SK-N-SH (cell line): Measurements from ENCODE around the gene KCNK6. TPM values are rescaled to one million over a fixed set of nuclear protein-coding genes. Genes with fewer than 3 reads are reported as not detected.
A peak's percentile ranks its signal among the peaks of the same experiment; 100 is the strongest.

ENCODE experiments used
- CTCF ChIA-PET: fragments of 300-600, 350-600 bp; formaldehyde crosslinking; extraction: SDS; loops from one replicate; lab custom pipeline; 2021; lab: Yijun Ruan, JAX
- POLR2A ChIA-PET: fragments of 350-600 bp; sonication (Branson Sonifier 250); formaldehyde crosslinking; extraction: SDS; loops from one replicate; lab custom pipeline; 2020; ENCODE audit warnings: antibody characterized with exemption, inconsistent platforms; lab: Yijun Ruan, JAX
- DNase-seq: peaks from one replicate; pipeline ENCODE4 v3.0.0; 2012
- H2AFZ ChIP-seq: fragments of 200-600 bp; sonication (generic); 2 replicates; pipeline ENCODE4 v1.8.1; 2016; ENCODE audit warnings: antibody characterized with exemption, mild to moderate bottlenecking, low read depth
- H3F3A ChIP-seq: fragments of 200-600 bp; sonication (generic); replicated peaks from 2 replicates; pipeline ENCODE3; 2016; ENCODE audit warnings: antibody characterized with exemption, mild to moderate bottlenecking; ENCODE audit not compliant: insufficient read depth
- H3K27ac ChIP-seq, 2 experiments: fragments of 200-500 bp in 1 of 2; fragments of 200-600 bp in 1 of 2; sonication (Bioruptor generic) in 1 of 2; sonication (generic), shearing (Covaris generic) in 1 of 2; 2 replicates each; pipeline versions ENCODE4 v1.5.1 to v1.6.1; 2014 to 2016; ENCODE audit warnings: low read depth in 2 of 2, inconsistent platforms in 1 of 2, low read length in 1 of 2, mild to moderate bottlenecking in 1 of 2, mixed read lengths in 1 of 2
- H3K27me3 ChIP-seq: fragments of 200-600 bp; sonication (generic), shearing (Covaris generic); 2 replicates; pipeline ENCODE4 v1.6.1; 2016; ENCODE audit warnings: mixed run types; ENCODE audit not compliant: insufficient read depth
- H3K36me3 ChIP-seq, 2 experiments: fragments of 200-500 bp in 1 of 2; fragments of 200-600 bp in 1 of 2; sonication (Bioruptor generic) in 1 of 2; sonication (generic) in 1 of 2; replicated peaks in 1 of 2; 2 replicates each; pipeline versions ENCODE3 to v1.5.1; 2014 to 2016; ENCODE audit warnings: low read length in 1 of 2, mild to moderate bottlenecking in 1 of 2; ENCODE audit not compliant: insufficient read depth in 2 of 2, control insufficient read depth in 1 of 2
- H3K4me1 ChIP-seq, 2 experiments: fragments of 200-500 bp in 1 of 2; fragments of 200-600 bp in 1 of 2; sonication (Bioruptor generic) in 1 of 2; sonication (generic), shearing (Covaris generic) in 1 of 2; 2 replicates each; pipeline versions ENCODE4 v1.5.1 to v1.6.1; 2014 to 2016; ENCODE audit warnings: low read depth in 1 of 2, low read length in 1 of 2, mixed run types in 1 of 2; ENCODE audit not compliant: insufficient read depth in 2 of 2, control insufficient read depth in 1 of 2
- H3K4me2 ChIP-seq: fragments of 200-600 bp; sonication (generic), shearing (Covaris generic); 2 replicates; pipeline ENCODE4 v1.6.1; 2017; ENCODE audit warnings: mixed run types
- H3K4me3 ChIP-seq, 2 experiments: fragments of 200-500 bp in 1 of 2; fragments of 200-600 bp in 1 of 2; sonication (Bioruptor generic) in 1 of 2; sonication (generic), shearing (Covaris generic) in 1 of 2; 2 replicates each; pipeline versions ENCODE4 v1.5.1 to v1.8.1; 2014 to 2016; ENCODE audit warnings: low read depth in 2 of 2, inconsistent platforms in 1 of 2, low read length in 1 of 2, mild to moderate bottlenecking in 1 of 2, mixed read lengths in 1 of 2, moderate library complexity in 1 of 2
- H3K79me2 ChIP-seq: fragments of 200-600 bp; sonication (generic); 2 replicates; pipeline ENCODE4 v1.8.1; 2017; ENCODE audit warnings: mild to moderate bottlenecking; ENCODE audit not compliant: insufficient read depth
- H3K9ac ChIP-seq: fragments of 200-600 bp; sonication (generic); 2 replicates; pipeline ENCODE4 v1.6.1; 2017; ENCODE audit warnings: mixed run types
- H3K9me2 ChIP-seq: fragments of 200-600 bp; sonication (generic); 2 replicates; pipeline ENCODE4 v1.6.1; 2017; ENCODE audit warnings: mixed run types
- H3K9me3 ChIP-seq: fragments of 200-600 bp; sonication (generic); 2 replicates; pipeline ENCODE4 v1.6.1; 2017; ENCODE audit warnings: mixed run types, mild to moderate bottlenecking, moderate library complexity
- H4K20me1 ChIP-seq: fragments of 200-600 bp; sonication (generic); 2 replicates; pipeline ENCODE4 v1.6.1; 2017; ENCODE audit warnings: mild to moderate bottlenecking, mixed run types; ENCODE audit not compliant: insufficient read depth
- ELF1 ChIP-seq: IDR thresholded peaks from 2 replicates; pipeline ENCODE4 v1.4.0; 2012
- FOSL2 ChIP-seq: IDR thresholded peaks from 2 replicates; pipeline ENCODE4 v1.4.0; 2012; ENCODE audit warnings: low read depth, mild to moderate bottlenecking, moderate library complexity, borderline replicate concordance
- FOXJ3 ChIP-seq: sonication (generic); formaldehyde crosslinking; IDR thresholded peaks from 2 replicates; pipeline ENCODE4 v1.5.1; 2020; ENCODE audit warnings: mild to moderate bottlenecking, missing genetic modification reagents
- FOXM1 ChIP-seq: IDR thresholded peaks from 2 replicates; pipeline ENCODE4 v1.4.0; 2012; ENCODE audit warnings: low read depth, mild to moderate bottlenecking
- GABPA ChIP-seq: IDR thresholded peaks from 2 replicates; pipeline ENCODE4 v1.4.0; 2012; ENCODE audit warnings: low read depth, mild to moderate bottlenecking
- JUND ChIP-seq: IDR thresholded peaks from 2 replicates; pipeline ENCODE4 v1.4.0; 2012
- MAX ChIP-seq: IDR thresholded peaks from 2 replicates; pipeline ENCODE4 v1.4.0; 2012; ENCODE audit warnings: low read depth
- NFIC ChIP-seq: IDR thresholded peaks from 2 replicates; pipeline ENCODE4 v1.4.0; 2012; ENCODE audit warnings: borderline replicate concordance
- NRF1 ChIP-seq: IDR thresholded peaks from 2 replicates; pipeline ENCODE4 v1.6.1; 2012; ENCODE audit warnings: low read depth, mild to moderate bottlenecking, low read length
- POLR2AphosphoS5 ChIP-seq: IDR thresholded peaks from 2 replicates; pipeline ENCODE4 v1.6.1; 2012; ENCODE audit warnings: low read depth, low read length
- RAD21 ChIP-seq: IDR thresholded peaks from 2 replicates; pipeline ENCODE4 v1.6.1; 2012; ENCODE audit warnings: mild to moderate bottlenecking, low read length
- RCOR1 ChIP-seq: fragments of 150-350 bp; IDR thresholded peaks from 2 replicates; pipeline ENCODE4 v1.6.1; 2017; ENCODE audit warnings: antibody characterized with exemption, low read length
- RFX5 ChIP-seq: IDR thresholded peaks from 2 replicates; pipeline ENCODE4 v1.6.1; 2012; ENCODE audit warnings: mild to moderate bottlenecking, improper control_type of control experiment, low read length
- RXRA ChIP-seq: IDR thresholded peaks from 2 replicates; pipeline ENCODE4 v1.4.0; 2012; ENCODE audit warnings: low read depth, mild to moderate bottlenecking, borderline replicate concordance
- SIN3A ChIP-seq: IDR thresholded peaks from 2 replicates; pipeline ENCODE4 v1.6.1; 2012; ENCODE audit warnings: low read depth, mild to moderate bottlenecking, low read length, moderate library complexity, borderline replicate concordance
- SMC3 ChIP-seq: IDR thresholded peaks from 2 replicates; pipeline ENCODE4 v1.6.1; 2012; ENCODE audit warnings: low read depth, low read length, improper control_type of control experiment
- TAF1 ChIP-seq: IDR thresholded peaks from 2 replicates; pipeline ENCODE4 v1.6.1; 2012; ENCODE audit warnings: low read depth, mild to moderate bottlenecking, low read length, moderate library complexity, borderline replicate concordance
- TEAD4 ChIP-seq: IDR thresholded peaks from 2 replicates; pipeline ENCODE4 v1.4.0; 2012; ENCODE audit warnings: mild to moderate bottlenecking, borderline replicate concordance; ENCODE audit not compliant: insufficient read depth
- USF2 ChIP-seq: fragments of 150-350 bp; IDR thresholded peaks from 2 replicates; pipeline ENCODE4 v1.6.1; 2017; ENCODE audit warnings: antibody characterized with exemption, low read length, low read depth, borderline replicate concordance
- YY1 ChIP-seq: IDR thresholded peaks from 2 replicates; pipeline ENCODE4 v1.4.0; 2012; ENCODE audit warnings: low read depth, mild to moderate bottlenecking
- WGBS: methylation state at CpG from one replicate; pipeline ENCODE4 v1.1.6; 2017; ENCODE audit warnings: low lambda C conversion rate; 5-methylcytosine and 5-hydroxymethylcytosine counted together
- polyA plus RNA-seq, 3 experiments: library from polyadenylated mRNA; depleted of rRNA; stranded (reverse); fragments of >200 nt; gene quantifications; 2 replicates each; pipeline ENCODE4 v1.2.3, GENCODE V29; 2012
- TF ChIP-seq, protein P1 (sequence below): IDR thresholded peaks from 2 replicates; pipeline ENCODE4 v1.4.0; 2012; ENCODE audit warnings: low read depth, borderline replicate concordance
- TF ChIP-seq, protein P2 (sequence below): fragments of 200-600 bp; sonication (generic); IDR thresholded peaks from 2 replicates; pipeline ENCODE4 v1.6.1; 2017; ENCODE audit warnings: antibody characterized with exemption, mild to moderate bottlenecking, moderate library complexity

KCNK6 gene
- polyA plus RNA-seq, 1 of the 3 experiments (the other 2 are of a cell fraction), result 0.26 TPM

- WGBS, result 90% methylated on average over 3 of the region's 3 CpGs
- H3K4me2 ChIP-seq, result no peak overlapping the region
Measured at GRCh38 chr19:38320969-38321339, 1.3 kb downstream of the KCNK6 start.

GRCh38 chr19:38321646-38322196 lies 2.1 kb downstream of the KCNK6 start:
- Histone ChIP-seq H3K4me1 (peaks cover 0 to 21% of the 10 kb centered on the region in 2 experiments; a peak in 1 of 4 replicates), H3K27ac (0 out of 4 replicates have a peak overlapping the region, but pooled peaks of 1 of the 2 experiments have one; percentile 5), H3K4me3 (no peak overlapping the region), H3K4me2 (no peak overlapping the region), H3F3A (no peaks in the 10 kb centered on the region), H3K9ac (no peak overlapping the region), H3K27me3 (0 out of 2 replicates have a peak, but pooled peaks cover 15% of the 10 kb centered on the region), H3K36me3 (no peaks in the 10 kb centered on the region), H3K79me2 (no peaks in the 10 kb centered on the region), H2AFZ (no peak overlapping the region), H3K9me2 (no peaks in the 10 kb centered on the region), H3K9me3 (no peaks in the 10 kb centered on the region), H4K20me1 (no peaks in the 10 kb centered on the region)
- ChIA-PET POLR2A (no interaction called here), CTCF (interaction anchor here (1.4 to 3.9 kb wide), 2 partner anchors 72 to 88 kb away, joined by 3 to 20 read pairs; no protein-coding TSS in a partner anchor)
- 82% methylated on average over 11 of the region's 11 CpGs for WGBS
- no peak for TF ChIP-seq YY1
- TF ChIP-seq FOSL2, result no peak
- TF ChIP-seq RXRA, result no peak
- no peak for TF ChIP-seq SMC3
- TF ChIP-seq, protein P1, sequence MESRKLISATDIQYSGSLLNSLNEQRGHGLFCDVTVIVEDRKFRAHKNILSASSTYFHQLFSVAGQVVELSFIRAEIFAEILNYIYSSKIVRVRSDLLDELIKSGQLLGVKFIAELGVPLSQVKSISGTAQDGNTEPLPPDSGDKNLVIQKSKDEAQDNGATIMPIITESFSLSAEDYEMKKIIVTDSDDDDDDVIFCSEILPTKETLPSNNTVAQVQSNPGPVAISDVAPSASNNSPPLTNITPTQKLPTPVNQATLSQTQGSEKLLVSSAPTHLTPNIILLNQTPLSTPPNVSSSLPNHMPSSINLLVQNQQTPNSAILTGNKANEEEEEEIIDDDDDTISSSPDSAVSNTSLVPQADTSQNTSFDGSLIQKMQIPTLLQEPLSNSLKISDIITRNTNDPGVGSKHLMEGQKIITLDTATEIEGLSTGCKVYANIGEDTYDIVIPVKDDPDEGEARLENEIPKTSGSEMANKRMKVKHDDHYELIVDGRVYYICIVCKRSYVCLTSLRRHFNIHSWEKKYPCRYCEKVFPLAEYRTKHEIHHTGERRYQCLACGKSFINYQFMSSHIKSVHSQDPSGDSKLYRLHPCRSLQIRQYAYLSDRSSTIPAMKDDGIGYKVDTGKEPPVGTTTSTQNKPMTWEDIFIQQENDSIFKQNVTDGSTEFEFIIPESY, result no peak
- no peak for TF ChIP-seq FOXJ3 (CRISPR knock-in tag)
- no peak for TF ChIP-seq NRF1
- no peak for TF ChIP-seq ELF1
- TF ChIP-seq USF2, result no peak
- no peak for TF ChIP-seq RFX5
- TF ChIP-seq MAX, result no peak
- no peak for TF ChIP-seq POLR2AphosphoS5
- TF ChIP-seq SIN3A, result no peak
- DNase-seq, result no peak

More at GRCh38 chr19:38320969-38321339, 1.3 kb downstream of the KCNK6 start:
- no peak for DNase-seq
- 0 out of 2 replicates have a peak, but pooled peaks cover 15% of the 10 kb centered on the region for H3K27me3 ChIP-seq
- H3K9me3 ChIP-seq, result no peaks in the 10 kb centered on the region
- no peaks in the 10 kb centered on the region for H4K20me1 ChIP-seq
- no peaks in the 10 kb centered on the region for H3K9me2 ChIP-seq
- no peak overlapping the region for H3K27ac ChIP-seq
- POLR2A ChIA-PET, result no interaction called here
- no peak overlapping the region for H3K4me3 ChIP-seq
- H3K79me2 ChIP-seq, result no peaks in the 10 kb centered on the region
- TF ChIP-seq JUND (no peak), NFIC (no peak), TAF1 (no peak), FOXM1 (no peak), GABPA (no peak), RAD21 (no peak), TEAD4 (no peak), FOXJ3 (CRISPR knock-in tag) (no peak), MAX (no peak), RCOR1 (no peak)
- TF ChIP-seq, protein P2, sequence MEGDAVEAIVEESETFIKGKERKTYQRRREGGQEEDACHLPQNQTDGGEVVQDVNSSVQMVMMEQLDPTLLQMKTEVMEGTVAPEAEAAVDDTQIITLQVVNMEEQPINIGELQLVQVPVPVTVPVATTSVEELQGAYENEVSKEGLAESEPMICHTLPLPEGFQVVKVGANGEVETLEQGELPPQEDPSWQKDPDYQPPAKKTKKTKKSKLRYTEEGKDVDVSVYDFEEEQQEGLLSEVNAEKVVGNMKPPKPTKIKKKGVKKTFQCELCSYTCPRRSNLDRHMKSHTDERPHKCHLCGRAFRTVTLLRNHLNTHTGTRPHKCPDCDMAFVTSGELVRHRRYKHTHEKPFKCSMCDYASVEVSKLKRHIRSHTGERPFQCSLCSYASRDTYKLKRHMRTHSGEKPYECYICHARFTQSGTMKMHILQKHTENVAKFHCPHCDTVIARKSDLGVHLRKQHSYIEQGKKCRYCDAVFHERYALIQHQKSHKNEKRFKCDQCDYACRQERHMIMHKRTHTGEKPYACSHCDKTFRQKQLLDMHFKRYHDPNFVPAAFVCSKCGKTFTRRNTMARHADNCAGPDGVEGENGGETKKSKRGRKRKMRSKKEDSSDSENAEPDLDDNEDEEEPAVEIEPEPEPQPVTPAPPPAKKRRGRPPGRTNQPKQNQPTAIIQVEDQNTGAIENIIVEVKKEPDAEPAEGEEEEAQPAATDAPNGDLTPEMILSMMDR, result no peak
- H2AFZ ChIP-seq, result no peak overlapping the region
- CTCF ChIA-PET, result interaction anchor here (1.4 to 3.9 kb wide), 4 partner anchors 14 to 179 kb away, joined by 3 to 20 read pairs (median 14); partner anchors contain the start of gene CATSPERG
- peaks cover 0 to 21% of the 10 kb centered on the region in 2 experiments; a peak in 1 of 4 replicates for H3K4me1 ChIP-seq
- no peaks in the 10 kb centered on the region for H3K36me3 ChIP-seq
- H3K9ac ChIP-seq, result no peak overlapping the region
- no peaks in the 10 kb centered on the region for H3F3A ChIP-seq
